Measurements from ENCODE around the gene SAP25. TPM values are rescaled to one million over a fixed set of nuclear protein-coding genes. Genes with fewer than 3 reads are reported as not detected.

Gene SAP25
- total and polyA plus RNA-seq, 4 donors = 0.33 to 0.84 (median 0.56) TPM; not detected in 1

DNA sequence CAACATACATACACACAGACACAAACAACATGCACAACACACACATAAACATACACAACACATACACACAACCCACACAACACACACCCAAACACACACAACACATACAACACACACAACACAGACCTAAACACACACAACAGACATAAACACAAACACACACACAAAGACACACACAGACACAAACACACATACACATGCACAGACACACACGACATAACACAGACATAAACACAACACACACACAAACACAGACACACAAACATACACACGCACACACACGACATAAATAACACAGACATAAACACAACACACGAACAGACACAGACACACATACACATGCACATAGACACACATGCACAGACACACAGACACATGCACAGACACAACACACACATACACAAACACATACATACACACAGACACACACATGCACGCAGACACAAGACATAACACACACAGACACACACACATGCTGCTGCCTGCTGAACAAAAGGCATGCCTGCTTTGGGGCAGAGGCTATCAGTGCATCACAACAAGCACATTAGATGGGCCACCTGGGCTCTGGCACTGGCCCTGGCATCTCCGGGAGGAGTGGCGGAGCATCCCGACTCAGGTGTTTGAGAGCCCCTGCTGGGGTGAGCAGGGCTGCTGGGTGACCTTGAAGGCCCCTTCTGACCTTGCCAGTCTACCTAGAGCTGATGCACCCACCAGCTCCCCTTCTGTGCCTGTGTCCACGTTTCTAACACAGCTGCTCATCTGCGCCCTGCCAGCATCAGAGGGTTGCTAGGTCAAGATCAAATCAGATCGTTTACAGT lies 7.0 kb upstream of the SAP25 start (continued):
- TF ChIP-seq, protein P1, sequence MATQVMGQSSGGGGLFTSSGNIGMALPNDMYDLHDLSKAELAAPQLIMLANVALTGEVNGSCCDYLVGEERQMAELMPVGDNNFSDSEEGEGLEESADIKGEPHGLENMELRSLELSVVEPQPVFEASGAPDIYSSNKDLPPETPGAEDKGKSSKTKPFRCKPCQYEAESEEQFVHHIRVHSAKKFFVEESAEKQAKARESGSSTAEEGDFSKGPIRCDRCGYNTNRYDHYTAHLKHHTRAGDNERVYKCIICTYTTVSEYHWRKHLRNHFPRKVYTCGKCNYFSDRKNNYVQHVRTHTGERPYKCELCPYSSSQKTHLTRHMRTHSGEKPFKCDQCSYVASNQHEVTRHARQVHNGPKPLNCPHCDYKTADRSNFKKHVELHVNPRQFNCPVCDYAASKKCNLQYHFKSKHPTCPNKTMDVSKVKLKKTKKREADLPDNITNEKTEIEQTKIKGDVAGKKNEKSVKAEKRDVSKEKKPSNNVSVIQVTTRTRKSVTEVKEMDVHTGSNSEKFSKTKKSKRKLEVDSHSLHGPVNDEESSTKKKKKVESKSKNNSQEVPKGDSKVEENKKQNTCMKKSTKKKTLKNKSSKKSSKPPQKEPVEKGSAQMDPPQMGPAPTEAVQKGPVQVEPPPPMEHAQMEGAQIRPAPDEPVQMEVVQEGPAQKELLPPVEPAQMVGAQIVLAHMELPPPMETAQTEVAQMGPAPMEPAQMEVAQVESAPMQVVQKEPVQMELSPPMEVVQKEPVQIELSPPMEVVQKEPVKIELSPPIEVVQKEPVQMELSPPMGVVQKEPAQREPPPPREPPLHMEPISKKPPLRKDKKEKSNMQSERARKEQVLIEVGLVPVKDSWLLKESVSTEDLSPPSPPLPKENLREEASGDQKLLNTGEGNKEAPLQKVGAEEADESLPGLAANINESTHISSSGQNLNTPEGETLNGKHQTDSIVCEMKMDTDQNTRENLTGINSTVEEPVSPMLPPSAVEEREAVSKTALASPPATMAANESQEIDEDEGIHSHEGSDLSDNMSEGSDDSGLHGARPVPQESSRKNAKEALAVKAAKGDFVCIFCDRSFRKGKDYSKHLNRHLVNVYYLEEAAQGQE (IDR thresholded peaks at IDR 0.05) = no peak
- TF ChIP-seq TAF1 (conservative IDR thresholded peaks at IDR 0.05) = no peak

DNA sequence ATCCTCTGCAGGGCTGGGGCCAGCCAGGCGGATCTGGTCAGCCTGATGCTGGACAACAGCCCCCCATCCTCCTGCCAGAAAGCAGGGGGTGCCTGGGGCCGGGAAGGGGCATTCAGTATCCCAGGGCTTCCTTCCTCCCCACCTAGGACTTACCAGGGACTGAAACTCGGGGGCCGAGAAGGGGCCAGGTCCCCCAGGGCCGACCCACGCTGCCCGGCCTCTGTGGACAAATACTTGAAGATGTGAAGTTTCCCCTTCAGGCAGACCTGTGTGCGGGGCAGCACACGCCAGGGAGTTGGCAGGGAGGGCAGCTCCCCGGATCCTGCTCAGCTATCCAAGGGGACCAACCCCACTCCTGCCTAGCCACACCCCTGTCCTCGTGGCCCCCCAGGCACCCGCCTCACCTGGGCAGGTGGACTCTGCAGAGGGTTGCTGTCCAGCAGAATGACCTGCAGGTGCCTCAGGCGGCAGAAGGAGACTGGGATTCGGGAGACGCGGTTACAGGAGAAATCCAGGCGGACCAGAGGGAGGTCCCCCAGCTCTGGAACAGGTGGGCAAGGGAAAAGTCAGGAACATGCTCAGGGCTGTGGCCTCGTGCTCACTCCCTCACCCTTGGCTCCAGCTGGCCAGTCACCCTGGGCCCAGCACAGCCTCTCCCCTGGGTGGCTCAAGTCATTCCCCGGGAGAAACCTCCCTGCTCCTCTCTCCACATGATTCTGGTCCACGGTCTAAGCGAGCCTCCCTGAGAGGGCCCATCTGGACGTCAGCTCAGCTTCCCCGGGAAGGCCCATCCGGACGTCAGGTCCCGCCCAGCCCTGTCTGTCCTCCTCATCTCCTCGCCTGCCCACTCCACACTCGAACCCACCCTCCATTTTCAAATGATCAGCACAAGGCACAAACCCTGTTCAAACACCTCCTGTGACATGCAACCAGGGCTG lies 4.8 kb upstream of the SAP25 start:
- no peaks in the 10 kb centered on the region for H3K9me3 ChIP-seq (ENCODE audit: control insufficient read depth in 4 of 4, low read length in 3 of 4)
- no peak for DNase-seq (ENCODE audit: low spot score)
- H3K36me3 ChIP-seq (ENCODE audit: control insufficient read depth in 4 of 4, insufficient read depth in 3 of 4, low read depth in 1 of 4, low read length in 3 of 4) = peaks cover 25 to 59% (median 32%) of the 10 kb centered on the region in 4 donors
- peaks cover 2 to 20% (median 11%) of the 10 kb centered on the region in 4 donors for H3K4me1 ChIP-seq (ENCODE audit: control insufficient read depth in 4 of 4, insufficient read depth in 4 of 4, low read length in 3 of 4)
- no peak overlapping the region for H3K27ac ChIP-seq (ENCODE audit: low read depth in 1 of 2, low read length in 2 of 2)
- H3K4me3 ChIP-seq (ENCODE audit: low read depth in 1 of 3, low read length in 3 of 3) = no peak overlapping the region
- H3K9ac ChIP-seq (ENCODE audit: low read depth in 1 of 2, low read length in 2 of 2) = no peak overlapping the region
- no peaks in the 10 kb centered on the region for H3K27me3 ChIP-seq (ENCODE audit: control insufficient read depth in 4 of 4, insufficient read depth in 4 of 4, low read length in 3 of 4)
- WGBS = 94% methylated on average over 28 of the region's 28 CpGs
- TF ChIP-seq, protein P2, sequence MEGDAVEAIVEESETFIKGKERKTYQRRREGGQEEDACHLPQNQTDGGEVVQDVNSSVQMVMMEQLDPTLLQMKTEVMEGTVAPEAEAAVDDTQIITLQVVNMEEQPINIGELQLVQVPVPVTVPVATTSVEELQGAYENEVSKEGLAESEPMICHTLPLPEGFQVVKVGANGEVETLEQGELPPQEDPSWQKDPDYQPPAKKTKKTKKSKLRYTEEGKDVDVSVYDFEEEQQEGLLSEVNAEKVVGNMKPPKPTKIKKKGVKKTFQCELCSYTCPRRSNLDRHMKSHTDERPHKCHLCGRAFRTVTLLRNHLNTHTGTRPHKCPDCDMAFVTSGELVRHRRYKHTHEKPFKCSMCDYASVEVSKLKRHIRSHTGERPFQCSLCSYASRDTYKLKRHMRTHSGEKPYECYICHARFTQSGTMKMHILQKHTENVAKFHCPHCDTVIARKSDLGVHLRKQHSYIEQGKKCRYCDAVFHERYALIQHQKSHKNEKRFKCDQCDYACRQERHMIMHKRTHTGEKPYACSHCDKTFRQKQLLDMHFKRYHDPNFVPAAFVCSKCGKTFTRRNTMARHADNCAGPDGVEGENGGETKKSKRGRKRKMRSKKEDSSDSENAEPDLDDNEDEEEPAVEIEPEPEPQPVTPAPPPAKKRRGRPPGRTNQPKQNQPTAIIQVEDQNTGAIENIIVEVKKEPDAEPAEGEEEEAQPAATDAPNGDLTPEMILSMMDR (IDR thresholded peaks at IDR 0.05; ENCODE audit: low read depth, low read length, missing input control) = no peak
- TF ChIP-seq, protein P3, sequence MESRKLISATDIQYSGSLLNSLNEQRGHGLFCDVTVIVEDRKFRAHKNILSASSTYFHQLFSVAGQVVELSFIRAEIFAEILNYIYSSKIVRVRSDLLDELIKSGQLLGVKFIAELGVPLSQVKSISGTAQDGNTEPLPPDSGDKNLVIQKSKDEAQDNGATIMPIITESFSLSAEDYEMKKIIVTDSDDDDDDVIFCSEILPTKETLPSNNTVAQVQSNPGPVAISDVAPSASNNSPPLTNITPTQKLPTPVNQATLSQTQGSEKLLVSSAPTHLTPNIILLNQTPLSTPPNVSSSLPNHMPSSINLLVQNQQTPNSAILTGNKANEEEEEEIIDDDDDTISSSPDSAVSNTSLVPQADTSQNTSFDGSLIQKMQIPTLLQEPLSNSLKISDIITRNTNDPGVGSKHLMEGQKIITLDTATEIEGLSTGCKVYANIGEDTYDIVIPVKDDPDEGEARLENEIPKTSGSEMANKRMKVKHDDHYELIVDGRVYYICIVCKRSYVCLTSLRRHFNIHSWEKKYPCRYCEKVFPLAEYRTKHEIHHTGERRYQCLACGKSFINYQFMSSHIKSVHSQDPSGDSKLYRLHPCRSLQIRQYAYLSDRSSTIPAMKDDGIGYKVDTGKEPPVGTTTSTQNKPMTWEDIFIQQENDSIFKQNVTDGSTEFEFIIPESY (IDR thresholded peaks at IDR 0.05) = no peak
- no peak for TF ChIP-seq FOXA2 (IDR thresholded peaks at IDR 0.05)
- TF ChIP-seq TAF1 (conservative IDR thresholded peaks at IDR 0.05) = no peak
- TF ChIP-seq HNF4A (conservative IDR thresholded peaks at IDR 0.05) = no peak
- no peak for TF ChIP-seq GABPA (IDR thresholded peaks at IDR 0.05 in 1 of 2, conservative IDR thresholded peaks at IDR 0.05 in 1 of 2)
- TF ChIP-seq, protein P1 (IDR thresholded peaks at IDR 0.05) = no peak
- no peak for TF ChIP-seq NR2F2 (IDR thresholded peaks at IDR 0.05)
- no peak for TF ChIP-seq SP1 (IDR thresholded peaks at IDR 0.05)
- TF ChIP-seq, protein P4, sequence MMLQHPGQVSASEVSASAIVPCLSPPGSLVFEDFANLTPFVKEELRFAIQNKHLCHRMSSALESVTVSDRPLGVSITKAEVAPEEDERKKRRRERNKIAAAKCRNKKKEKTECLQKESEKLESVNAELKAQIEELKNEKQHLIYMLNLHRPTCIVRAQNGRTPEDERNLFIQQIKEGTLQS (IDR thresholded peaks at IDR 0.05) = no peak
- TF ChIP-seq, protein P5, sequence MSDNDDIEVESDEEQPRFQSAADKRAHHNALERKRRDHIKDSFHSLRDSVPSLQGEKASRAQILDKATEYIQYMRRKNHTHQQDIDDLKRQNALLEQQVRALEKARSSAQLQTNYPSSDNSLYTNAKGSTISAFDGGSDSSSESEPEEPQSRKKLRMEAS (IDR thresholded peaks at IDR 0.05) = no peak
- no peak for TF ChIP-seq YY1 (IDR thresholded peaks at IDR 0.05)
